Left ventricle myocardium inferior (tissue), 1 donor: ENCODE measurements around the gene SH3GL1. TPM values are rescaled to one million over a fixed set of nuclear protein-coding genes. Genes with fewer than 3 reads are reported as not detected.

Experiments used
- DNase-seq: peaks from one replicate; pipeline ENCODE4 v3.0.0-alpha.2; 2020
- H3K27ac ChIP-seq: fragments of 200-600 bp; replicated peaks from 2 replicates; pipeline ENCODE4 v1.8.0; 2021
- H3K27me3 ChIP-seq: fragments of 200-600 bp; 2 replicates; pipeline ENCODE4 v1.8.0; 2021; ENCODE audit warnings: low read depth
- H3K36me3 ChIP-seq: fragments of 200-600 bp; 2 replicates; pipeline ENCODE4 v1.8.0; 2021
- H3K4me1 ChIP-seq: fragments of 200-600 bp; 2 replicates; pipeline ENCODE4 v1.8.0; 2021
- H3K4me3 ChIP-seq: fragments of 200-600 bp; 2 replicates; pipeline ENCODE4 v1.8.0; 2021; ENCODE audit warnings: mild to moderate bottlenecking, moderate library complexity
- H3K9me3 ChIP-seq: fragments of 200-600 bp; replicated peaks from 2 replicates; pipeline ENCODE4 v1.8.0; 2021
- CTCF ChIP-seq: fragments of 200-600 bp; IDR thresholded peaks from 2 replicates; pipeline ENCODE4 v1.8.0; 2021; ENCODE audit warnings: antibody characterized with exemption, mild to moderate bottlenecking, borderline replicate concordance
- intact Hi-C: fragments of 100-400 bp; cut with micrococcal nuclease; formaldehyde crosslinking; loops from one replicate; pipeline ENCODE4 v1.11.0; 2022
- total RNA-seq: library from RNA; stranded (reverse); fragmentation: NEBNext Ultra II Directional; extraction: Animal tissue kit (Norgen Biotek cat#: 25700); gene quantifications from one replicate; pipeline ENCODE4 v1.2.1, GENCODE V29; 2021
- donor health status: DM: no; HTN: yes; CAD: no; lungs with severe emphysema.

Gene SH3GL1
- total RNA-seq, 1 donor from 2014 or later = 18.6 TPM

DNA sequence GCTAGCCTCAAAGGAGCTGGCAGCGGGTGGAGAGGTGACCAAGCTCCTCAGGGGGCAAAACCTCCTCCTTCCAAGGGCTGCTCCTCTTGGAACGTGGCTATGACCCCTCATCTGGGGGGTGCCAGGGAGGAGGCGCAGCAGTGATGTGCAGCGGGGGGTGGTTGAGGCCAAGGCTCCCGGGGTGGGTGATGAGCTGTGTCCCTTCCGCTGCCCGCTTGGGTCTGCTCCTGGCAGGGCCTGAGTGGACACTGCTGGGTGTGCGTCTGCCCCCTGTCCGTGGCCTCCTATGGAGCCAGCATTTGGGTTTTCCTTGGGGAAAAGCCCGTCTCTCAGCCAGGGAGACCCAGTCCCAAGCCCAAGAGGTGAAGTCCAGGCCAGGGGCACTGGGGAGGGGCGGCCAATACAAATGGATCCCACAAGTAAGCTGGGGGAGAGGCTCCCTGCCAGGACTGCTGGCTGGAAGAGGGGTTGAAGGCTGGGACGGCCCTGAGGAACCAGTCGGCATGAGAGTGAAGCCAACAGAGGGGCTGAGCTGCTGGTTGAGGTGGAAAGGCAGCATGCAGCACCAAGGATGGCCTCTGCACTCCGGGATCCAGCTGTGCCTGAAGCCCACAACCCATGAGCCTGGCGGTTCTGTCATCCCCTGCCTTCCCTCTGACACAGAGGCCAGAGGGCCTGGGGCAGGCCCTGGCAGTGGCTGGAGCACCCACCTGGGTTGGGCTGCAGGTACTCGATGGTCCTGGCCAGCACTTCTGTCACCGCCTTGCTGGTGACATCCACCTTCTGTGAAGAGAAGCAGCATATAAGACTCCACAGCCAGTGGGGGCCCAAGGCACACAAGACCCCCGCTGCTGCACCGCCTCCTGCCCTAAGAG is 34.3 kb downstream of the SH3GL1 start:
- Histone ChIP-seq H3K27me3 (no peaks in the 10 kb centered on the region), H3K36me3 (peaks cover 54% of the 10 kb centered on the region), H3K4me3 (no peak overlapping the region), H3K4me1 (peaks cover 45% of the 10 kb centered on the region), H3K9me3 (no peaks in the 10 kb centered on the region), H3K27ac (no peak overlapping the region)
- intact Hi-C loops = no loop called here
- DNase-seq = no peak
- TF ChIP-seq CTCF = no peak

DNA sequence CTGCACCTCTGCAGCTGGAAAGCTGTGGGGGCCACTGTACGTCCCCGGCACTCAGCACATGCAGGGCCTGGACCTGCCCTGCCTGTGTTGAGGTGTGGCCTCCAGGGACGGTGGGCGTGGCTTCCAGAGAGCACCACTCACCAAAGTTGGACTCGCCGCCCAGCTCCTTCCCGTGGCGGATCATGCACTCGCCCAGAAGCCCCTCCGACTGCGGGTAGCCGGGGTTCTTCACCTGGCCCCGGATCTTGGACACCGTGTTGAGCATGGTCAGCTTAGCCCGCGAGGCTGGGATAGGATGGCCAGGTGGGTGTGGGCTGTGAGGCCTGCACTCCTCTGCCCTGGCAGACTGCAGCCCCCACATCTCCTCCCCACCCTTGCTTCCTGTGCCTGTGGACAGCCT is 35.0 kb downstream of the SH3GL1 start:
- no peak for DNase-seq
- no peaks in the 10 kb centered on the region for H3K9me3 ChIP-seq
- no peak overlapping the region for H3K27ac ChIP-seq
- no peak for TF ChIP-seq CTCF
- peaks cover 38% of the 10 kb centered on the region for H3K4me1 ChIP-seq
- no peak overlapping the region for H3K4me3 ChIP-seq
- intact Hi-C loops = no loop called here
- no peaks in the 10 kb centered on the region for H3K27me3 ChIP-seq
- peaks cover 59% of the 10 kb centered on the region for H3K36me3 ChIP-seq

DNA sequence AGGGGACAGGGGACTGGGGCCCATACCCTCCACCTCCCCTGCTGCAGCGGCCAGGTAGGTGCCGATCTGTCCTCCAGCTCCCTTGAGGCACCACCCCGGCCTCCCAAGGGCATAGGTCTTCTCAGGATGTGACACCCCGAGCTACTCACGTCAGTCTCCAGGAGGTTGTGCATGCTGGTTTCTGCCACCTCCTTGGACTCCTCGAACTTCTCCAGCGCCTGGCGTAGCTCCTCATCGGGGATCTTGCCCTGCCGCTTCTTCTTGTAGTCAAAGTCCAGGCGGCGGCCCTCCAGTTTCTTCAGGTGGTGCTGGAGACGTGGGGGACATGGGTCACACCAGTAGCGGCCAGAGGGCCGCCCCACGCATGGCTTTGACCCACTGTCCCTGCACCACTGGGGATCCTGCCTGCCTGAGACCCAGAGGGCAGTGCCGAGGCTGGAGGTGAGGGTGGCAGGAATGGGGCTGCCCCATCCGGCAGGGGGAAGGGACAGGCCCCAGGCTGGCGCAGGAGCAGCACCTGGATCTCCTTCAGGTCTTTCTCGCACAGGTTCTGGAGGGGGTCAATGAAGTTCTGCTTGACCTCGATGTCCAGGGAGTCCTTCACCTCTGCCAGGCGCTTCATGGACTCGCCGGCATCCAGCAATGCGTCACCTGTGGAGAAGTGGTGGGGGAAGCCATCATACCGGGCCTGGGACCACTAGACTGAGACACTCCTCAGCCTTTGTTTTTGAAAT is 36.6 kb downstream of the SH3GL1 start:
- peaks cover 22% of the 10 kb centered on the region for H3K4me1 ChIP-seq
- peaks cover 72% of the 10 kb centered on the region for H3K36me3 ChIP-seq
- intact Hi-C loops = no loop called here
- no peaks in the 10 kb centered on the region for H3K27me3 ChIP-seq
- DNase-seq = no peak
- H3K27ac ChIP-seq = no peak overlapping the region
- H3K9me3 ChIP-seq = no peaks in the 10 kb centered on the region
- H3K4me3 ChIP-seq = no peak overlapping the region
- no peak for TF ChIP-seq CTCF

DNA sequence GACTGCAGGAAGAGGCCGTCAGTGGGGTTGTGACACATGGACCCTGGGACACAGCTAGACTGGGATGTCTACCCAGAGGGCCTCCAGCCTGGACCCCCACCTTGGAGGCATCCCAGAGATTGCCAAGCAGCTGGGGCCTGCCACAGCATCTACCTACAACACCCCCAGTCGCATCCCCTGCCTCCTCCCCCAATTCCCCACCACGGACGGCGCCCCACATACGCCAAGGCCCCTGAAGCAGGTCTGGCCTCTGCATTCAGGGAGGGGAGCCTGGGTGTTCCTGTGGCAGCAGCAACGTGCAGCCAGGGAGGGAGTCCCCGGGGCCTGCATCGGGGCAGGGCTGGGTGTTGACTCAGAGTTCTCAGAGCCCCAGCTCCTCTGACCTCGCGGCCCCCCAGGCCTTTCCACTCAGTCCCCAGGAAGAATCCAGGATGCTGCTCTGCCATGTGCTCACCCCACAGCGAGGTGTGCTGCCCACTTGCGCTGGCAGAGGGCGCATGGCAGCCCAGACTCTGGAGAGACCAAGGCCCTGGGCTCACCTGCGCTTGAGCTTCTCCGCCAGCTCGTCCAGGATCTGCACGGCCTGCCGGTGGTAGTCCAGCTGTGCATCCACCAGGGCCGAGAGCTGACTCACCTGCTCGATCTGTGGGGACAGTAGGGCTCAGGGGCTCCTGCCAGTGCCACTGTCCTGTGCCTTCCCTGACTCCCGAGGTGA is 37.4 kb downstream of the SH3GL1 start:
- H3K9me3 ChIP-seq = no peaks in the 10 kb centered on the region
- TF ChIP-seq CTCF = no peak
- peaks cover 15% of the 10 kb centered on the region for H3K4me1 ChIP-seq
- no peak overlapping the region for H3K27ac ChIP-seq
- no peaks in the 10 kb centered on the region for H3K27me3 ChIP-seq
- peaks cover 75% of the 10 kb centered on the region for H3K36me3 ChIP-seq
- intact Hi-C loops = no loop called here
- no peak for DNase-seq
- no peak overlapping the region for H3K4me3 ChIP-seq

DNA sequence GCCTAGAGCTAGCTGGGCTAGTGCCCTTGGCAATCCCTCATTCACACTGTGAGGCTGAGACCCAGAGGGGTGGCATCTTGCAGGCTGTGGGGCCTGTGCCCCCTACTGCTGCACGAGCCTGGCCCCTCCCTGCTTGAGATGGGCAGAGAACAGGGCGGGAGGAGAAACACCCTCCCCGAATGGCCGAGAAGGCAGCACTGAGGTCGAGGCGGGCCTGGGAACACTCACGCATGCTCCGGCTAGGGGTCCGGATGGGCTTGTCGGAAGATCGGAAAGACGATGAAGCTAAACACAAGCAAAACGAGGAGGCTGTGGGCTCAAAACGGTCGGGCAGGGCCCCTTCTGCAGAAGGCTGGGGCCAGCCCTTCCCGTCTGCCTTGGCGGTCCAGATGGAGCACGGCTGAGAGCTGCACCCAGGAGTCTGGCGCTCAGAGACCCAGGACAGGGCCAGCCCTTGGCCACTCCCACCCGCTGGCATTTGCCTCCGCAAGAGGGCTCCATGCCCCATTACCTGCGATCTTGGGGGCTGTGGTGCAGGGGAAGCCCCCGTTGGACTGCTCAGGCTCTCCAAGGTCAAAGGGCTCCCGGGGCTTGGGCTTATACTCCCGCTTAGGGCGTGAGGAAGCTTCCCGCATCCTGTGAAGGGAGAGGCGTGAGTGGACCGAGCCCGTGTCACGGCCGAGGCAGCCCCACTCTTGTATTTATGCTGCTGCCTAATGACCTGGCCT is 38.1 kb downstream of the SH3GL1 start:
- intact Hi-C loops = no loop called here
- no peak overlapping the region for H3K27ac ChIP-seq
- no peak for DNase-seq
- no peaks in the 10 kb centered on the region for H3K9me3 ChIP-seq
- no peak for TF ChIP-seq CTCF
- no peak overlapping the region for H3K4me3 ChIP-seq
- peaks cover 77% of the 10 kb centered on the region for H3K36me3 ChIP-seq
- no peaks in the 10 kb centered on the region for H3K27me3 ChIP-seq
- H3K4me1 ChIP-seq = peaks cover 8% of the 10 kb centered on the region
